ENCODE results near the gene GAREM1.
A peak's percentile ranks its signal among the peaks of the same experiment; 100 is the strongest.
"Not testable (repeated sequence)": the region's sequence is repeated elsewhere in the genome, so short reads cannot be mapped to it uniquely, and the experiment has no call there.

Gene GAREM1

GRCh38 chr18:32470714-32471633 is at the start of gene GAREM1:
Gene GAREM1, minus strand, starts transcription at chr18:32470882. Its CDS starts 454 bp downstream, at chr18:32470428.
- H3K4me3 Mint-ChIP-seq = peak within 1 kb of the TSS; percentile 86
- peaks cover 14% of the 10 kb centered on the region for H3K27me3 Mint-ChIP-seq
- no peaks in the 10 kb centered on the region for H3K9me3 Mint-ChIP-seq
- DNase-seq (ENCODE audit: low spot score in 2 of 2) (peak; percentile 59 to 65), ATAC-seq (ENCODE audit: low read depth) (peak; percentile 90)
- no peak within 1 kb of the TSS for H3K27ac Mint-ChIP-seq
- H3K4me1 Mint-ChIP-seq = peaks cover 18% of the 10 kb centered on the region
- H3K36me3 Mint-ChIP-seq = no peaks in the 10 kb centered on the region

DNA sequence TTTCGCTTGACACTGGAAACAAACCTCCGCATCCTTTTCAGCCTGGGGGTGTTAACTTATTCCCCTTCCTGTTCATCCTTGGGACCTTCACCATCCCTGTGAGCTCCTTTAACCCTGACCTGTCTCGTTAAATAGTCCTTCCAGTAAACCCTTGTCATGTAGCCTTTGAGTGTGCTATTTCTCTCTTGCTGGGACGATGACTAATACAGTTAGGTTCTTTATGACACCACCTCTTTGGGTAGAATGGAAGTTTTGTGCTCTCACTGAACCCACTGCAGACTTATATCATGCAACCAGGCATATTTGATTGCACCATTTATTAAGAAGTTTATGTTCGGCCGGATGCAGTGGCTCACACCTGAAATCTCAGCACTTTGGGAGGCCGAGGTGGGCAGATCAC is 40.5 kb upstream of the GAREM1 start:
- peaks cover 5% of the 10 kb centered on the region for H3K27me3 Mint-ChIP-seq
- H3K36me3 Mint-ChIP-seq = no peaks in the 10 kb centered on the region
- H3K9me3 Mint-ChIP-seq = no peaks in the 10 kb centered on the region
- DNase-seq (ENCODE audit: low spot score in 2 of 2) = no peak
- ATAC-seq (ENCODE audit: low read depth) = no peak
- no peaks in the 10 kb centered on the region for H3K4me1 Mint-ChIP-seq
- H3K27ac Mint-ChIP-seq = no peak overlapping the region
- H3K4me3 Mint-ChIP-seq = no peak overlapping the region

DNA sequence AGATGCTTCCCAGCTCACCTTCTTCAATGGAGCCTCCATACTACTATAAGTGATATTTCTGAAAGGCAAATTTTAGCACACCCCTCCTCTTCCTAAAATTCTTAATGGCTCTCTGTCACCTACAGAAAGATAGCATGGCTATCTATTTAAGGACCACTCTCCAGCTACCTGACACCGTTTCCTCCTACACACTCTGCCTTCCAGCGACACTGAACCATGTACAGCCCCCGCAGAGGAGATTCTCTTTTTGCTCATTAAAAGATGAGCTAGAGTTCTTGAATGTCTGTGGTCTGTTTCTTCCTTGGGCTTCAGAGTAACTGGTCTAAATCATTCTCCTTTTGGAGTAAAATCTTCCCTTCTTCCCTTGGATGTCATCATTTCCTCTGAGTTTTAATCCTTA is 38.4 kb upstream of the GAREM1 start:
- H3K4me1 Mint-ChIP-seq = no peaks in the 10 kb centered on the region
- no peaks in the 10 kb centered on the region for H3K9me3 Mint-ChIP-seq
- H3K27me3 Mint-ChIP-seq = peaks cover 5% of the 10 kb centered on the region
- DNase-seq (ENCODE audit: low spot score in 2 of 2) = no peak
- H3K4me3 Mint-ChIP-seq = no peak overlapping the region
- no peak overlapping the region for H3K27ac Mint-ChIP-seq
- ATAC-seq (ENCODE audit: low read depth) = no peak
- H3K36me3 Mint-ChIP-seq = no peaks in the 10 kb centered on the region

GRCh38 chr18:32507093-32507492 is 36.4 kb upstream of the GAREM1 start:
- ATAC-seq (ENCODE audit: low read depth) = no peak
- H3K9me3 Mint-ChIP-seq = no peaks in the 10 kb centered on the region
- H3K4me3 Mint-ChIP-seq = no peak overlapping the region
- H3K36me3 Mint-ChIP-seq = no peaks in the 10 kb centered on the region
- DNase-seq (ENCODE audit: low spot score in 2 of 2) = no peak
- H3K27ac Mint-ChIP-seq = no peak overlapping the region
- no peaks in the 10 kb centered on the region for H3K4me1 Mint-ChIP-seq
- H3K27me3 Mint-ChIP-seq = peaks cover 7% of the 10 kb centered on the region

GRCh38 chr18:32502014-32502413 is 31.3 kb upstream of the GAREM1 start:
- Mint-ChIP-seq H3K27me3 (peaks cover 15% of the 10 kb centered on the region), H3K4me1 (no peaks in the 10 kb centered on the region), H3K36me3 (no peaks in the 10 kb centered on the region), H3K4me3 (no peak overlapping the region), H3K9me3 (peaks cover 4% of the 10 kb centered on the region), H3K27ac (no peak overlapping the region)
- DNase-seq (ENCODE audit: low spot score in 2 of 2) (no peak), ATAC-seq (ENCODE audit: low read depth) (no peak)

DNA sequence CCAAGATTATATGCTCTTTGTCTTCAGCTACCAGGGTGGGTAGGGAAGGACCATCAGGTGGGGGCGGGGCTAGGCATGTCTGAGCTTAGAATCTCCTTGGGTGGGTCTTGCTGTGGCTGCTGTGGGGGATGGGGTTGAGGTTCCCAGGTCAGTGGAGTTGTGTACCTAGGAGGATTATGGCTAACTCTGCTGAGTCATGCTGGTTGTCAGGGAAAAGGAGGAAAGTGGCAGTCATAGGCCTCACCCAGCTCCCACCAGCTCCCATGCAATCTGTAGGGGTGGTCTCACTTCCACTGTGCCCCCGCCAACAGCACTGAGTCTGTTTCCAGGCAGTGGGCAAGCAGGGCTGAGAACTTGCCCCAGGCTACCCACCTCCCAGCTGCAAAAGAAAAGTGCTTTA is 30.6 kb upstream of the GAREM1 start:
- not testable (repeated sequence) for H3K36me3 Mint-ChIP-seq; H3K4me1 Mint-ChIP-seq; H3K9me3 Mint-ChIP-seq; H3K4me3 Mint-ChIP-seq; ATAC-seq (ENCODE audit: low read depth); H3K27ac Mint-ChIP-seq; DNase-seq (ENCODE audit: low spot score in 2 of 2)
- peaks cover 15% of the 10 kb centered on the region for H3K27me3 Mint-ChIP-seq

- DNase-seq (ENCODE audit: low spot score in 2 of 2) (no peak), ATAC-seq (ENCODE audit: low read depth) (no peak)
- Mint-ChIP-seq H3K27ac (no peak overlapping the region), H3K27me3 (peaks cover 5% of the 10 kb centered on the region), H3K4me3 (no peak overlapping the region), H3K4me1 (no peaks in the 10 kb centered on the region), H3K36me3 (no peaks in the 10 kb centered on the region), H3K9me3 (no peaks in the 10 kb centered on the region)
Measured at GRCh38 chr18:32483002-32483401, 12.3 kb upstream of the GAREM1 start.

DNA sequence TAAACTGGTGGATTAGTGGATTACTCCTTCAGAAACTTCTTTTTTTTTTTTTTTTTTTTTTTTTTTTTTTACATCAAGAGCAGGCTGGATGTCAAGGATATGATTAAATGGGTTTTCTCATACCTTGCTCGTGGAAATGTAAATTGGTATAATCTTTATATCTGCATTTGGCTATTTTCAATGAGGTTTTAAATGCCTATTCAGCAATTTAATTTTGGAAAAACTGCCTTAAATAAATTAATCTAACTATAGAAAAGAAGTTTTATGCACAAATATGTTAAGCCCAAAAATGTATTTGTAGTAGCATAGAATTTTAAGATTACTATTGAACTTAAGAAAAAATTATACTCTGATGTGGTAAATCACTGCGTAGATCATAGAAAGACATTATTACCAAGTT is 11.4 kb upstream of the GAREM1 start:
- Mint-ChIP-seq H3K36me3 (no peaks in the 10 kb centered on the region), H3K9me3 (no peaks in the 10 kb centered on the region), H3K27me3 (peaks cover 5% of the 10 kb centered on the region), H3K27ac (no peak overlapping the region), H3K4me1 (no peaks in the 10 kb centered on the region), H3K4me3 (no peak overlapping the region)
- ATAC-seq (ENCODE audit: low read depth) = no peak
- no peak for DNase-seq (ENCODE audit: low spot score in 2 of 2)

- Mint-ChIP-seq H3K4me1 (no peaks in the 10 kb centered on the region), H3K27me3 (peaks cover 5% of the 10 kb centered on the region), H3K4me3 (no peak overlapping the region), H3K36me3 (no peaks in the 10 kb centered on the region), H3K27ac (no peak overlapping the region), H3K9me3 (no peaks in the 10 kb centered on the region)
- ATAC-seq (ENCODE audit: low read depth) (no peak), DNase-seq (ENCODE audit: low spot score in 2 of 2) (no peak)
Measured at GRCh38 chr18:32480581-32480980, 9.9 kb upstream of the GAREM1 start.

DNA sequence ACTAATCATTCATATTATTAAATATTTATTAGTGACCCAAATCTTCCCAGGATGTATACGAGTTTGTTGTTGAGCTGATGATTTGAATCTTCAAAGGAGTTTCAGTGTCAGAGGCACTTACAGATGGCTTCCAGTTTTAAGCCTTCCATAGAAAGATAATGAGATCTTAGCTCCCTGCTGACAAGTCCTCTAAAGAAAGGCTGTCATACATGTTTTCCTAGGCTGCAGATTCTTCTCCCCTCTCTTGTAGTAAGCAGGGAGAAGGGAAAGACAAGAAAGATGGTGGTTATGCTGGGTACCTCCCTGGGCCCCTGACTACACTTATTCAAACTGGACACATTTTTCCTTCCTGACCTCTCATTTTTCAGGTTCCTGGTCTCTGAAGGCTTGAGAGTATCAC is 8.1 kb upstream of the GAREM1 start:
- Mint-ChIP-seq H3K9me3 (no peaks in the 10 kb centered on the region), H3K27me3 (peaks cover 5% of the 10 kb centered on the region), H3K27ac (no peak overlapping the region), H3K4me1 (no peaks in the 10 kb centered on the region), H3K36me3 (no peaks in the 10 kb centered on the region), H3K4me3 (no peak overlapping the region)
- DNase-seq (ENCODE audit: low spot score in 2 of 2) (no peak), ATAC-seq (ENCODE audit: low read depth) (no peak)

GRCh38 chr18:32478317-32478716 is 7.6 kb upstream of the GAREM1 start:
- no peak overlapping the region for H3K27ac Mint-ChIP-seq
- DNase-seq (ENCODE audit: low spot score in 2 of 2) = no peak
- no peaks in the 10 kb centered on the region for H3K36me3 Mint-ChIP-seq
- no peak for ATAC-seq (ENCODE audit: low read depth)
- H3K4me1 Mint-ChIP-seq = no peaks in the 10 kb centered on the region
- H3K4me3 Mint-ChIP-seq = no peak overlapping the region
- no peaks in the 10 kb centered on the region for H3K9me3 Mint-ChIP-seq
- peaks cover 2% of the 10 kb centered on the region for H3K27me3 Mint-ChIP-seq

GRCh38 chr18:32476106-32476505 is 5.4 kb upstream of the GAREM1 start:
- Mint-ChIP-seq H3K27me3 (peaks cover 4% of the 10 kb centered on the region), H3K4me3 (no peak overlapping the region), H3K4me1 (peaks cover 6% of the 10 kb centered on the region), H3K36me3 (no peaks in the 10 kb centered on the region), H3K9me3 (no peaks in the 10 kb centered on the region), H3K27ac (no peak overlapping the region)
- ATAC-seq (ENCODE audit: low read depth) (no peak), DNase-seq (ENCODE audit: low spot score in 2 of 2) (no peak)

DNA sequence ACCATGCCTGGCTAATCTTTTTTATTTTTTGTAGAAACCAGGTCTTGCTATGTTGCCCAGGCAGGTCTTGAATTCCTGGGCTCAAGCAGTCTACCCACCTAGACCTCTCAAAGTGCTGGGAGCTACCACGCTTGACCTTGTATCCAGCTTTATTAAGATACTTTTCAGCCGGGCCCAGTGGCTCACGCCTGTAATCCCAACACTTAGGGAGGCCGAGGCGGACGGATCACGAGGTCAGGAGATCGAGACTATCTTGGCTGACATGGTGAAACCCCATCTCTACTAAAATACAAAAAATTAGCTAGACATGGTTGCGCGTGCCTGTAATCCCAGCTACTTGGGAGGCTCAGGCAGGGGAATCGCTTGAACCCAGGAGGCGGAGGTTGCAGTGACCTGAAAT is 4.4 kb upstream of the GAREM1 start:
- H3K27me3 Mint-ChIP-seq; H3K27ac Mint-ChIP-seq; H3K4me1 Mint-ChIP-seq; DNase-seq (ENCODE audit: low spot score in 2 of 2); ATAC-seq (ENCODE audit: low read depth); H3K4me3 Mint-ChIP-seq; H3K36me3 Mint-ChIP-seq; H3K9me3 Mint-ChIP-seq: not testable (repeated sequence)

GRCh38 chr18:32473325-32473724 is 2.6 kb upstream of the GAREM1 start:
- H3K4me1 Mint-ChIP-seq = peaks cover 18% of the 10 kb centered on the region
- H3K4me3 Mint-ChIP-seq = no peak overlapping the region
- no peak for ATAC-seq (ENCODE audit: low read depth)
- H3K27ac Mint-ChIP-seq = no peak overlapping the region
- no peaks in the 10 kb centered on the region for H3K36me3 Mint-ChIP-seq
- H3K27me3 Mint-ChIP-seq = peaks cover 11% of the 10 kb centered on the region
- DNase-seq (ENCODE audit: low spot score in 2 of 2) = no peak
- H3K9me3 Mint-ChIP-seq = no peaks in the 10 kb centered on the region

GRCh38 chr18:32472841-32473240 is 2.2 kb upstream of the GAREM1 start:
- ATAC-seq (ENCODE audit: low read depth) (no peak), DNase-seq (ENCODE audit: low spot score in 2 of 2) (no peak)
- Mint-ChIP-seq H3K4me1 (peaks cover 18% of the 10 kb centered on the region), H3K27ac (no peak overlapping the region), H3K36me3 (no peaks in the 10 kb centered on the region), H3K9me3 (no peaks in the 10 kb centered on the region), H3K4me3 (no peak overlapping the region), H3K27me3 (peaks cover 11% of the 10 kb centered on the region)

Data from memory B cell (primary cell).